Measurements from ENCODE around the gene CD160. TPM values are rescaled to one million over a fixed set of nuclear protein-coding genes. Genes with fewer than 3 reads are reported as not detected.

CD160 gene
- total and polyA plus RNA-seq, 2 experiments from 2014 or later, result 0.06 TPM; not detected in 1

GRCh38 chr1:145740269-145740668 is 21.0 kb downstream of the CD160 start (continued):
- TF ChIP-seq REST (IDR thresholded peaks at IDR 0.05; ENCODE audit: unreplicated experiment) (no peak), ZNF114 (CRISPR knock-in tag; IDR thresholded peaks at IDR 0.05) (no peak), CTCF (conservative IDR thresholded peaks at IDR 0.05; ENCODE audit: low read depth in 2 of 2) (no peak), CREB1 (CRISPR knock-in tag; IDR thresholded peaks at IDR 0.05; ENCODE audit: low read depth) (no peak), JUNB (IDR thresholded peaks at IDR 0.05; ENCODE audit: unreplicated experiment) (no peak), POLR2AphosphoS5 (IDR thresholded peaks at IDR 0.05; ENCODE audit: low read depth) (no peak), ETS1 (IDR thresholded peaks at IDR 0.05) (no peak), EZH2phosphoT487 (IDR thresholded peaks at IDR 0.05; ENCODE audit: unreplicated experiment) (no peak)

GRCh38 chr1:145747398-145748247 is 28.3 kb downstream of the CD160 start:
- H3K36me3 ChIP-seq (ENCODE audit: insufficient read depth), result peaks cover 17% of the 10 kb centered on the region
- no peaks in the 10 kb centered on the region for H3K9me3 Mint-ChIP-seq
- peaks cover 15% of the 10 kb centered on the region; the same call in 2 of the 3 replicates for H3K36me3 Mint-ChIP-seq (ENCODE audit: low read depth)
- TF ChIP-seq EZH2phosphoT487 (IDR thresholded peaks at IDR 0.05; ENCODE audit: unreplicated experiment), result no peak
- TF ChIP-seq ZNF462 (CRISPR knock-in tag; IDR thresholded peaks at IDR 0.05), result no peak
- no peak for TF ChIP-seq POLR2AphosphoS5 (IDR thresholded peaks at IDR 0.05; ENCODE audit: low read depth)
- TF ChIP-seq ZNF331 (CRISPR knock-in tag; IDR thresholded peaks at IDR 0.05; ENCODE audit: low read depth), result no peak
- TF ChIP-seq STAT1 (IDR thresholded peaks at IDR 0.05; ENCODE audit: unreplicated experiment), result no peak
- no peak for TF ChIP-seq ZNF114 (CRISPR knock-in tag; IDR thresholded peaks at IDR 0.05)

More at GRCh38 chr1:145747398-145748247, 28.3 kb downstream of the CD160 start:
- Histone ChIP-seq H4K20me1 (replicated peaks; ENCODE audit: insufficient read depth) (no peaks in the 10 kb centered on the region; the same call in 1 of the 2 replicates), H3K27ac (ENCODE audit: low read depth) (no peak overlapping the region), H3K4me3 (no peak overlapping the region), H3K9me2 (ENCODE audit: insufficient read depth) (no peaks in the 10 kb centered on the region), H3F3A (replicated peaks; ENCODE audit: low read depth) (no peaks in the 10 kb centered on the region), H3K79me2 (replicated peaks; ENCODE audit: insufficient read depth) (no peaks in the 10 kb centered on the region), H2AFZ (no peak overlapping the region), H3K4me2 (no peak overlapping the region), H3K4me1 (ENCODE audit: insufficient read depth) (no peaks in the 10 kb centered on the region), H3K27me3 (ENCODE audit: insufficient read depth) (no peaks in the 10 kb centered on the region)
- Mint-ChIP-seq H3K4me3 (no peak overlapping the region), H3K27ac (no peak overlapping the region), H3K4me1 (no peaks in the 10 kb centered on the region), H3K27me3 (ENCODE audit: insufficient read depth, low read depth, poor library complexity) (no peaks in the 10 kb centered on the region)
- DNase-seq (ENCODE audit: low spot score) (no peak), ATAC-seq (no peak)
